GM06990 (cell line): ENCODE measurements around the gene PTPRO.

Experiments
- DNase-seq: peaks from one replicate; pipeline ENCODE4 v3.0.0-alpha.2; 2011; ENCODE audit not compliant: insufficient read length; ENCODE audit errors: extremely low read depth
- H3K27me3 ChIP-seq: replicated peaks from 2 replicates; pipeline ENCODE4 v1.6.0; 2011; ENCODE audit warnings: low read length; ENCODE audit not compliant: control insufficient read depth, insufficient read depth
- H3K36me3 ChIP-seq: 2 replicates; pipeline ENCODE4 v1.5.1; 2011; ENCODE audit warnings: low read length; ENCODE audit not compliant: control insufficient read depth, insufficient read depth
- H3K4me3 ChIP-seq: replicated peaks from 2 replicates; pipeline ENCODE4 v1.5.1; 2011; ENCODE audit warnings: low read depth, mild to moderate bottlenecking, control low read depth, low read length
- TF ChIP-seq, protein P1 (sequence below): IDR thresholded peaks from 2 replicates; pipeline ENCODE4 v1.5.1; 2011; ENCODE audit warnings: low read length, control low read depth, mild to moderate bottlenecking, inconsistent platforms; ENCODE audit not compliant: insufficient read depth, poor library complexity, severe bottlenecking

PTPRO gene

DNA sequence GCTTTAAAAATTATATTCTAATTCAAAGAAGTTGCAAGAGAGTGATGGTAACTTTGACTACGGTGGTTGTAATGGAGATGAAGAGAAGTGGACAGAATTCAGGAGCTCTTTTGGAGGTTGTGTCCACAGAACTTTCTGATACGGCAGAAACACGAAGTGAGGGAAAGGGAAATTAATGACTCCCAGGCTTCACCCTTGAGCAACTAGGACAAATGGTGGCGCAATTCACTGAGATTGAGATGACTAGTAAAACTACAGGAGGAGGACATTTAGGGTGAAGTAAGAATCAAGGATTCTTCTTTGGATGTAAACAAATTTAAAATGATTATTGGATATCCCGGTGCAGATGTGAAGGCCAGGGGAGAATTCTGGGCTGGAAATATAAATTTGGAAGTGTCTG, 212.6 kb downstream of the PTPRO start:
- TF ChIP-seq, protein P1, sequence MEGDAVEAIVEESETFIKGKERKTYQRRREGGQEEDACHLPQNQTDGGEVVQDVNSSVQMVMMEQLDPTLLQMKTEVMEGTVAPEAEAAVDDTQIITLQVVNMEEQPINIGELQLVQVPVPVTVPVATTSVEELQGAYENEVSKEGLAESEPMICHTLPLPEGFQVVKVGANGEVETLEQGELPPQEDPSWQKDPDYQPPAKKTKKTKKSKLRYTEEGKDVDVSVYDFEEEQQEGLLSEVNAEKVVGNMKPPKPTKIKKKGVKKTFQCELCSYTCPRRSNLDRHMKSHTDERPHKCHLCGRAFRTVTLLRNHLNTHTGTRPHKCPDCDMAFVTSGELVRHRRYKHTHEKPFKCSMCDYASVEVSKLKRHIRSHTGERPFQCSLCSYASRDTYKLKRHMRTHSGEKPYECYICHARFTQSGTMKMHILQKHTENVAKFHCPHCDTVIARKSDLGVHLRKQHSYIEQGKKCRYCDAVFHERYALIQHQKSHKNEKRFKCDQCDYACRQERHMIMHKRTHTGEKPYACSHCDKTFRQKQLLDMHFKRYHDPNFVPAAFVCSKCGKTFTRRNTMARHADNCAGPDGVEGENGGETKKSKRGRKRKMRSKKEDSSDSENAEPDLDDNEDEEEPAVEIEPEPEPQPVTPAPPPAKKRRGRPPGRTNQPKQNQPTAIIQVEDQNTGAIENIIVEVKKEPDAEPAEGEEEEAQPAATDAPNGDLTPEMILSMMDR: no peak
- Histone ChIP-seq H3K27me3 (no peaks in the 10 kb centered on the region; the same call in 1 of the 2 replicates), H3K4me3 (no peak overlapping the region), H3K36me3 (no peaks in the 10 kb centered on the region)
- no peak for DNase-seq

DNA sequence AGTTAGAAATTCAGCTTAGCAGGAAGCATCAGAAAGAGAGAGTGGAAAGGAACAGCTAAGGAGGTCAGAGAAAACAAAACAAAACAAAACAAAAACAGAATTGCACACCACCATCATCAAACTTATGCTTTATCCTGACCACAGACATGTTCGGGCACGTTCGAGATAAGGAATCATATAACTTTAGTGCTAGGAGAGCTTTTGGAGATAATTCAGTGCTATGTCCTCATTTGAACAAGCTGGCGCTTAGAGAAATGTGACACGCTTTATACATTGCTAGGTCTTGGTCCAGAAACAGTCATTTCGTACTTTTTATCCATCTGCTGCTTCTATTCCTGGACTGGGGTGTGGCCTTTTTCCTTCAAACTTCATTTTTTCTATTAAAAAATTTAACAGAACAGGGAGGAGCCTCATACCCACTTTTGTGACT, 213.1 kb downstream of the PTPRO start:
- no peak overlapping the region for H3K4me3 ChIP-seq
- TF ChIP-seq, protein P1: no peak
- DNase-seq: no peak

DNA sequence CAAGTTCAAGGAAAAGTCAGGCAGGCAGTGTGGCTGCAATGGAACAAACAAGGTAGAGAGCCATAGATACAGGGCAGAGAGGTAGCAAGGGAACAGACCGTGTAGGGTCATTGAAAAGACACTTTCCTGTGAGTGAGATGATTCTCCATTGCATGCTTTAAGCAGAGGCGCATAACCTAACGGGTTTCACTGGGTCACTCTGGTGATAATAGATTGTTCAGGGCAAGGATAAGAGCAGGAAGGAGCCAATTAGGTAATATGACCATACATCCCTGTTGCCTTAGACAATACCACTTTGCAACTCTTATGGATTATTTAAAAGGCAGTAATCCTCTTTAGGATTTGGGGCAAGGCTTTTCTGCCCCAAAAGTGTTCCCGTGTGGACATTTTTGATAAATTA, 214.1 kb downstream of the PTPRO start:
- Histone ChIP-seq H3K36me3 (no peaks in the 10 kb centered on the region), H3K4me3 (no peak overlapping the region), H3K27me3 (no peaks in the 10 kb centered on the region; the same call in 1 of the 2 replicates)
- TF ChIP-seq, protein P1: no peak
- DNase-seq: no peak

More for the DNA sequence above, 213.1 kb downstream of the PTPRO start:
- H3K36me3 ChIP-seq: no peaks in the 10 kb centered on the region
- H3K27me3 ChIP-seq: no peaks in the 10 kb centered on the region; the same call in 1 of the 2 replicates

DNA sequence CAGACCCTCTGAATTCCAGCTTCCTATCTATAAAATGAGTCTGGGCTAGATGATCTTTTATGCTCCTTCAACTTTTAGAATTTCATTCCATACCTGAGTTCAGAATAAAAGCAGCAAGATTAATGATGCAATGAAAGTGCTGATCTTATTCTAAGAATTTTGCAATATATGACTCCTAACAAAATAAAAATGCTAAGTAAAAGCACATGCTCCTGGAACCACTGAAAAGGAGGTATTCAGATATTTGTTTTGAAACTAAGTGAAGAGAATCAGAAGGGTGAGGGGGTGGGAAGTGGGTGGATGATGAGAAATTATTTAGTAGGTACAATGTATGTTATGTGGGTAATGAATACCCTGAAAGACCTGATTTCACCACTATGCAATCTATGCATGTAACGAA, 216.6 kb downstream of the PTPRO start:
- Histone ChIP-seq H3K36me3 (no peaks in the 10 kb centered on the region), H3K27me3 (no peaks in the 10 kb centered on the region; the same call in 1 of the 2 replicates), H3K4me3 (no peak overlapping the region)
- TF ChIP-seq, protein P1: no peak
- no peak for DNase-seq

DNA sequence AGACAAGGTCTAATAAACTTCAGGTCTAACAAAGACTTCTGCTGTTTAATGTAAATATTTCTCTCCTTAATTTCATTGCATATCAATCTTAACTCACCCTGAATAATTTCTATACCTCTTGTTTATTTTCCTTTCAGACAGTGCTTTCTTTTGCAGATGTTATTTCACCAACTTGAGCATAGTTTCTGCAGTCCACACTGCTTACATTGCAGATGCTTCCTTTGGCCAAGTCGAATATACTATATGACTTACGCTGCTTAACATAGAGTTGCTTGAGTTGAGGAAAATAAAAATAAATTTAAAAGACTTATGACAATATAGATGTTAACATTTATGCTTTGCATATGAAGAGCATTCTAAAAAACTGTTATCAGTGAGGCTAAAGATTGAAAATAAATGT, 217.7 kb downstream of the PTPRO start:
- Histone ChIP-seq H3K27me3 (no peaks in the 10 kb centered on the region; the same call in 1 of the 2 replicates), H3K36me3 (no peaks in the 10 kb centered on the region), H3K4me3 (no peak overlapping the region)
- TF ChIP-seq, protein P1: no peak
- no peak for DNase-seq

DNA sequence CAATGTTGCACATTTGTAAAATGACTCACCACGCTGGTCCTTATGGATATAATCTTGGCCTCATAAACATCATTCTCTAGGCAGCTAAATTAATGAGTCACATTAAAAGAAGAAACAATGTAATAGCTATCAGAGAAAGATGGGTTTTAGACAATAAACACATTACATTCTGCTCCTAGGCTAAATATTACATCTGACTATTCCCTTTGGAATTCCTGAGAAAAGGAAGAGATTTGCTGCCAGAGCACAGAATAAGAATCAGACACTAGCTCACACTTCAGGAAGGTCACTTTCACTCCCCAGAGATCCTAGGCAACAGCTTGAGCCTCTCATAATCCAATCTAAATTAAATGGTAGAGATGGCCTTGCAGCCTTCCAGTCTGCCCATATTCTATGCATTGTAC, 218.2 kb downstream of the PTPRO start:
- TF ChIP-seq, protein P1: no peak
- Histone ChIP-seq H3K36me3 (no peaks in the 10 kb centered on the region), H3K27me3 (no peaks in the 10 kb centered on the region; the same call in 1 of the 2 replicates), H3K4me3 (no peak overlapping the region)
- DNase-seq: no peak
